ENCODE data around the gene CDH13. TPM values are rescaled to one million over a fixed set of nuclear protein-coding genes. Genes with fewer than 3 reads are reported as not detected.

Gene CDH13
- total and polyA plus RNA-seq, 12 donors = 0.86 to 30.6 (median 2.4) TPM

DNA sequence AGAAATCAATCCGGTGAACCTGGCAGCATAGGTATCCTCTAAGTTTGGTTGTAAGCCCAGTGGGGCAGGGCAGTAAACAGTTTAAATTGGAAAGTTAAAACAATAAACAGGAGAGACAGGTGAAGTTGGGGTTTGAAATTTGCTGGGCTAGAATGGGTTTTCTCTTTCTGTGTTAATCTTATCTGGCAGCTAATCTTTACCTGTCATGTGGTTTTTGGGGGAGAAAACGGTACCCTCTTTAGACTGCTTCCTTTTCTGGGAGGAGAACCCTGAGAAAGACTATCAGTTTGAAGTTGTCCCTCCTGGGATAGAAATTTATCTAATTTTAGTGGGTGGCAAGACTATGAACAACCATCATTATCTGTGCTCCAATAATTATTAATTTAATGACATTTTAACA, 24.0 kb downstream of the CDH13 start:
- no peak for DNase-seq
- Histone ChIP-seq H3K27ac (no peak overlapping the region), H3K4me1 (replicated peaks in 1 of 2) (no peaks in the 10 kb centered on the region), H3K9me3 (replicated peaks in 1 of 3) (no peaks in the 10 kb centered on the region), H3K27me3 (no peaks in the 10 kb centered on the region), H3K4me3 (no peak overlapping the region), H3K36me3 (replicated peaks in 1 of 2) (no peaks in the 10 kb centered on the region)
- WGBS, 4 donors = 54 to 73% (median 70%) methylated on average over 2 of the region's 2 CpGs
- intact Hi-C loops (cut with DNase I) = no loop called here
- TF ChIP-seq, protein P1, sequence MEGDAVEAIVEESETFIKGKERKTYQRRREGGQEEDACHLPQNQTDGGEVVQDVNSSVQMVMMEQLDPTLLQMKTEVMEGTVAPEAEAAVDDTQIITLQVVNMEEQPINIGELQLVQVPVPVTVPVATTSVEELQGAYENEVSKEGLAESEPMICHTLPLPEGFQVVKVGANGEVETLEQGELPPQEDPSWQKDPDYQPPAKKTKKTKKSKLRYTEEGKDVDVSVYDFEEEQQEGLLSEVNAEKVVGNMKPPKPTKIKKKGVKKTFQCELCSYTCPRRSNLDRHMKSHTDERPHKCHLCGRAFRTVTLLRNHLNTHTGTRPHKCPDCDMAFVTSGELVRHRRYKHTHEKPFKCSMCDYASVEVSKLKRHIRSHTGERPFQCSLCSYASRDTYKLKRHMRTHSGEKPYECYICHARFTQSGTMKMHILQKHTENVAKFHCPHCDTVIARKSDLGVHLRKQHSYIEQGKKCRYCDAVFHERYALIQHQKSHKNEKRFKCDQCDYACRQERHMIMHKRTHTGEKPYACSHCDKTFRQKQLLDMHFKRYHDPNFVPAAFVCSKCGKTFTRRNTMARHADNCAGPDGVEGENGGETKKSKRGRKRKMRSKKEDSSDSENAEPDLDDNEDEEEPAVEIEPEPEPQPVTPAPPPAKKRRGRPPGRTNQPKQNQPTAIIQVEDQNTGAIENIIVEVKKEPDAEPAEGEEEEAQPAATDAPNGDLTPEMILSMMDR (IDR thresholded peaks at IDR 0.05) = no peak
- no peak for TF ChIP-seq POLR2A (IDR thresholded peaks at IDR 0.05)

DNA sequence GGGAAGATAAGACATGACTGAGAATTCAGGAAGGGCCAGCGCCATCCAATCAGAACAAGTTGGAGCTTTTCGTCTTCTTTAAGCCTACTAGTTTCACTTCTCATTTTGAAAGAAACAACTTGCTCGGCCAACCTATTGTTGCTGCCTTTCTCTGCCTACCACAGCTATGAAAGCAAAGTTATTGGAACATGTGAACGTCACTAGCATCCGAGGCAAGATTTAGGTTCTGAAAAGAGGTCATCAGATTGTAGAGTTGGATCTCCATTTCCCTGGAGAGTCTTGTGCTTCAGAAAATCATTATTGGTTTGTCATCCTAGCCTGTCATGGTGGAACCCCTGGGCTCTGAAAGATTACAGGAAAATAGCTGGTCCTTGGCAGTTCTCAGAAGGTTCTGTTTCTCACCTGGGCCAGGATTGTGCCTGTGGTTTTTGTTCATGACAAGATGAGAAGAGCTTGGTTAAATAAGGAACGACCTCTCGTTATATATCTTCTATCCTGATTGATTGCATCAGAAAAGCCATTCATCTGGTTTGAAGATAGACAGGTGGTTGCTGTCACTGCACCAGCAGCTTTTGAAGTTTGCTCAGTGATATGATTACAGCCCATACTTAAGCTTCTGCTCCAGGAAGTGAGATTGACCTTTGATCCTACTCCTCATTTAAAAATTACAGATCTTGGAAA, 25.3 kb downstream of the CDH13 start:
- Histone ChIP-seq H3K27me3 (no peaks in the 10 kb centered on the region), H3K9me3 (replicated peaks in 1 of 3) (no peaks in the 10 kb centered on the region), H3K36me3 (replicated peaks in 1 of 2) (no peaks in the 10 kb centered on the region), H3K4me3 (no peak overlapping the region), H3K27ac (no peak overlapping the region), H3K4me1 (replicated peaks in 1 of 2) (no peaks in the 10 kb centered on the region)
- DNase-seq = no peak
- no peak for TF ChIP-seq POLR2A (IDR thresholded peaks at IDR 0.05)
- TF ChIP-seq, protein P1 (IDR thresholded peaks at IDR 0.05) = no peak
- WGBS, 4 donors = 69 to 76% (median 74%) methylated on average over 7 of the region's 7 CpGs
- intact Hi-C loops (cut with DNase I) = no loop called here

DNA sequence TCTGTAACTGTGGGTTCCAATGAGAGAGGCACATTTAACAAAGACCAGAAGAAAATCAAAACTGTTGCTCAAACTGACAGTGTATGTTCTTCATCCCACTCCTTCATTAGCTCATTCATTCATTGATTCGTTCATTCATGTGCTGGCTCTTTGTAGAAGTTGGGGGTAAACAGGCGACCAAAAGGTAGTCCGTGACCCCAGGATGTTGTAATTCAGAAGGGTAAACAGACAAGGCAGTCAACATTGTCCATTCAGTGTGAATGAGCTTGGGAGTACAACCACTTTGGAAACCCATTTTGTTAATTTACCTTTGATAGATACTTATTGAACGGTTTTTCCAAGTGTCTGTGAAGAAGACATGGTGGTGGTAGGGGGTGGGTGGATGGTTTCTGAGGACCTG, 26.1 kb downstream of the CDH13 start:
- Histone ChIP-seq H3K27me3 (no peaks in the 10 kb centered on the region), H3K36me3 (replicated peaks in 1 of 2) (no peaks in the 10 kb centered on the region), H3K4me1 (replicated peaks in 1 of 2) (no peaks in the 10 kb centered on the region), H3K27ac (no peak overlapping the region), H3K9me3 (replicated peaks in 1 of 3) (no peaks in the 10 kb centered on the region), H3K4me3 (no peak overlapping the region)
- TF ChIP-seq, protein P1 (IDR thresholded peaks at IDR 0.05) = no peak
- no peak for TF ChIP-seq POLR2A (IDR thresholded peaks at IDR 0.05)
- intact Hi-C loops (cut with DNase I) = no loop called here
- DNase-seq = no peak
- 78 to 86% (median 80%) methylated on average over 4 of the region's 4 CpGs for WGBS, 4 donors

DNA sequence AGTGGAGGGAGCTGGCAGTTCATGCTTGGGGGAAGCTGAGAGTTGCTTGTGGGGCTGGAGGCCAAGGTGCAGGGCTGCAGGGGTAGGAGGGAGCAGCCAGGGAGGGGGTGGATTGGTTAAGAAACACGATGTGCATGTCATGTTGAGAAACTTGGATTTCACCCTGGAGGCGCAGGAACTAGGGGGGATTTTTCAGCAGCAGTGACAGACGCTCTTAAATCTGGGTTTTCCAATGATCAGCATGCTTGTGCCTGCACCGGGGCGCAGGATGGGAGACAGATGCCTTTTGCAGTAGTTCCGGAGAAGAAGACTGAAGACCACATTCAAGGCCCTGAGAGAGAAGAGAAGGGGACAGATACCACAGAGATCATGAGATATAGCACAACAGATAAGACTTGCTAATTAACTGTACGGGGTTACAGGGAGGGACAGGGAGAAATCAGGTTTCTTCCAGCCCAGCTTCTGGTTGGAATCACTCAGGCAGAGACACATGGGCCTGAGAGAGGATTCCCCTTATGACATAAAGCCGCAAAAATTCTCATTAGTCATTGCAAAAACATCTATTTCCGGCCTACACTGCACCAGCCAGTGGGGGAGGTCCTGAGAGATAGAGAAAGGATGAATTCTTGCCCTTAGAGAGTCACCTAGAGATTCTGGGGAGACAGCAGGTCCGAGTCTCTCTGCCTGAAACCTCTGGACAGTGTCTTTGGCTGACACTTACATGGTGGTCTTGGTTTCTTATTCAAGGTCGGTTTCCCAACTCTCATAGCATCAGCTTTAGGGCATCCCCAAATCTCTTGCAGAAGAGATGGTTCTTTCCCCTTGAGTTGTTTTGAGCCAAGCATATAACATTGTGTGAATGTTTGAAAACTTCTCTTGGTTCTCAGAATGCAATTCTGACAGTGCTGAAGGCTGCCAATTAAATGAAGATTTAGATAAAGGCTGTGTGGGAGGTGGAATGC, 27.1 kb downstream of the CDH13 start:
- no peak for TF ChIP-seq POLR2A (IDR thresholded peaks at IDR 0.05)

More for the DNA sequence above, 27.1 kb downstream of the CDH13 start:
- H3K27ac ChIP-seq = peak overlapping the region in 1 of 5 donors; percentile 15
- H3K36me3 ChIP-seq (replicated peaks in 1 of 2) = no peaks in the 10 kb centered on the region
- no peaks in the 10 kb centered on the region for H3K27me3 ChIP-seq
- H3K9me3 ChIP-seq (replicated peaks in 1 of 3) = no peaks in the 10 kb centered on the region
- WGBS, 4 donors = 58 to 62% (median 60%) methylated on average over 11 of the region's 11 CpGs
- intact Hi-C loops (cut with DNase I) = no loop called here
- DNase-seq = no peak
- H3K4me1 ChIP-seq (replicated peaks in 1 of 2) = no peaks in the 10 kb centered on the region
- no peak overlapping the region for H3K4me3 ChIP-seq

Data from adrenal gland (tissue), 12 donors.